IPS DF 6.9 (cell line): ENCODE results near the gene CAP1.

ENCODE experiments used
- DNase-seq: peaks from one replicate; pipeline ENCODE4 v3.0.0-alpha.2; 2013; ENCODE audit warnings: low read depth, low spot score
- H3K27ac ChIP-seq: one replicate; pipeline ENCODE4 v1.5.1; 2013; ENCODE audit warnings: low read length, control low read depth
- H3K27me3 ChIP-seq: 2 replicates; pipeline ENCODE4 v1.6.1; 2013; ENCODE audit warnings: mild to moderate bottlenecking, low read length; ENCODE audit not compliant: control insufficient read depth, insufficient read depth
- H3K36me3 ChIP-seq: 2 replicates; pipeline ENCODE4 v1.6.1; 2013; ENCODE audit warnings: low read length; ENCODE audit not compliant: control insufficient read depth, insufficient read depth
- H3K4me1 ChIP-seq: 2 replicates; pipeline ENCODE4 v1.6.1; 2013; ENCODE audit warnings: low read length; ENCODE audit not compliant: control insufficient read depth, insufficient read depth
- H3K4me3 ChIP-seq: 2 replicates; pipeline ENCODE4 v1.5.1; 2013; ENCODE audit warnings: mild to moderate bottlenecking, low read length
- H3K9me3 ChIP-seq: 2 replicates; pipeline ENCODE4 v1.6.1; 2013; ENCODE audit warnings: low read length, inconsistent platforms; ENCODE audit not compliant: control insufficient read depth, insufficient read depth
- WGBS: extraction: QIAGEN DNeasy Blood & Tissue Kit; methylation state at CpG from one replicate; pipeline ENCODE4 v1.1.7; 2013; ENCODE audit warnings: mixed read lengths, missing lambda C conversion rate; ENCODE audit not compliant: insufficient read length, insufficient coverage; 5-methylcytosine and 5-hydroxymethylcytosine counted together

CAP1 gene

DNA sequence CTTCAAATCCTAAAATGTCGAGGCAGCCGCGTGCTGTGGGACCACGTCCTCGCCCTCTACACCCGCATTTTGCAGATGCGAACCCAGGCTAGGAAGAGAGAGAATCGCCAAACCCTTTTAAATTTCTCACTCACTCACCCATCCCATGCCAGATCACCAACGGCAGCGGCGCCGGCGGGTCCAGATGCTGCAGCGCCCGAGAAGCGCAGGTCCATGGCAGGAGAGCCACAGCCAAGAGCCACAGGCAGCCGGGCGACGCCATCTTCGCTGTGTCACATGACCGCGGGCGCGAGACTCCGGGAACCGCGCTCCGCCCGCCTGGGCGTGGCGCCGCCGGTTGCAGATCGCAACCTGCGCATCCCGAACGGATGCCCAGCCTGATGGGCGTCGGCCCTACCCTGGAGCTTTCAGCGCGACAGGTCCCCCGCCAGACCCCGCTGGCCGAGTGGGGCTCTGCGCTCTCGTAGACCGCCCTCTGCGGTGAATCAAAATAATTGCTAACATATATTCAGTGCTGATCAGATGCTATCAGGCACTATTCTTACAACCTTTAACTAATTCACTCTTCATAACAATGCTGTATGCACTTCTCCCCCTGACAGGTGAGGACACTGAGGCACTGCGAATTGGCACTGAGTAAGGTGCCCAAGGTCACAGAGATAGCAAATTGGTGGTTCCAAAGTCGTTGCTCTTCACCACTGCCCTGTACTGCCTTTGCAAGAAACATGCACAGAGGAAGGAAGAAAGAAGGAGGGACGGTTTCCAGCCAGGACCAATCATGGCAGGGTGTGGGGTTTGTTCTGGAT is 56.7 kb downstream of the CAP1 start, which contains the start of gene PPT1:
PPT1 (minus strand) TSS at position 276 of the 806 bp plus-strand sequence; CDS start at position 262, 14 bp downstream.
- WGBS: no CpG with 5 or more reads among the region's 51 CpGs
- no peaks in the 10 kb centered on the region for H3K36me3 ChIP-seq
- no peaks in the 10 kb centered on the region for H3K9me3 ChIP-seq
- peak within 1 kb of the TSS; percentile 97 for H3K4me3 ChIP-seq
- peaks cover 3% of the 10 kb centered on the region; the same call in 1 of the 2 replicates for H3K4me1 ChIP-seq
- H3K27ac ChIP-seq: no peak within 1 kb of the TSS
- peak; percentile 63 for DNase-seq
- no peaks in the 10 kb centered on the region for H3K27me3 ChIP-seq

DNA sequence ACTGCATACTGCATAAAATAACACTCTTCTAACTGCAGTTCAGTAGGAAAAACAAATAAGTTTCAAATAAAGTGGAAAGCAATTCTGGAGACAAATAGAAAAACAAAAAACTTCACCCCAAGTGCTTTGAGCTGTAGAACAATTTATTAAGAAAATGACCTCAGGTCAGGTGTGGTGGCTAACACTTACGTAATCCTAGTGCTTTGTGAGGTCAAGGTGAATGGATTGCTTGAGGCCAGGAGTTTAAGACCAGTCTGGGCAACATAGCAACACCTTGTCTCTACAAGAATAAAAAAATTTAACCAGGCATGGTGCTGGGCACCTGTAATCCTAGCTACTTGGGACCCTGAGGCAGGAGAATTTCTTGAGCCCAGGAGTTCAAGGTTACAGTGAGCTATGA is 61.5 kb downstream of the CAP1 start:
- WGBS: no CpG with 5 or more reads among the region's 1 CpG
- no peaks in the 10 kb centered on the region for H3K36me3 ChIP-seq
- no peaks in the 10 kb centered on the region for H3K9me3 ChIP-seq
- peaks cover 3% of the 10 kb centered on the region; the same call in 1 of the 2 replicates for H3K4me1 ChIP-seq
- H3K27me3 ChIP-seq: no peaks in the 10 kb centered on the region
- no peak for DNase-seq
- no peak overlapping the region for H3K27ac ChIP-seq
- no peak overlapping the region for H3K4me3 ChIP-seq

DNA sequence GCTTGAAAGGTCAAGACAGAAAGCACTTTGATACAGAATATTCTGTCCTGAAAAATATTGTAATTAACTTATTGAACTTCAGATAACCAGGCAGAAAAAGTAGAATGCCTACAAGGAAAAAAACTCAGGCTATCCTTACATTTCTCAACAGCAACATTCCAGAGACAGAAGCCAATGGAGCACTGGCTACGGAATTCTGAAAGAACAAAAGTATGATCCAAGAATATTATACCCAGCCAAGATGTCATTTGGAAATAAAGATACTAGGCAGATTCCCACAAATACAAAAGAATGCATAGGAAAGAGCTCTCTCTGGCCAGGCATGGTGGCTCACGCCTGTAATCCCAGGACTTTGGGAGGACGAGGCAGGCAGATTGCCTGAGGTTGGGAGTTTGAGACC is 62.4 kb downstream of the CAP1 start:
- WGBS: no CpG with 5 or more reads among the region's 3 CpGs
- Histone ChIP-seq H3K9me3 (no peaks in the 10 kb centered on the region), H3K27ac (no peak overlapping the region), H3K27me3 (no peaks in the 10 kb centered on the region), H3K4me3 (no peak overlapping the region), H3K4me1 (no peaks in the 10 kb centered on the region), H3K36me3 (no peaks in the 10 kb centered on the region)
- DNase-seq: no peak

DNA sequence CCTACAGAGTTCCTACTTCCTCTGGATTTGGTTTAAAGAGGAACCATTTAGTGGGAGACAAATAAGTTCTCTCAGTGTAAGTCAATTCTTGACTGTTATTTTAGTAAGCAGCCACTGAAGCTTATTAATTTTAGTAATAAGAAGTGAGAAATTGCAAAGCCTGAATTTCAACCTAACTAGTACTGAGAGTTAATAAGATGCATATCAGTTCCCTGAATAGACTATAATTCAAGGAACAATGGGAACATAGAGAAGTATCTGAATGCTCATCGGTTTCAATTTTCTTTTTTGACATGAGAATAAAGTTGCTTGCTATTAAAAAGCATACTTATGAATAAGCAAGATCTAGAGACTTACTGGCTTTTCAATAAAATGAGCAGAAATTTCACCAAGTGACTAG is 64.5 kb downstream of the CAP1 start:
- WGBS: no CpG with 5 or more reads among the region's 1 CpG
- H3K36me3 ChIP-seq: no peaks in the 10 kb centered on the region
- no peak for DNase-seq
- H3K27me3 ChIP-seq: no peaks in the 10 kb centered on the region
- H3K27ac ChIP-seq: no peak overlapping the region
- no peak overlapping the region for H3K4me3 ChIP-seq
- H3K9me3 ChIP-seq: no peaks in the 10 kb centered on the region
- H3K4me1 ChIP-seq: no peaks in the 10 kb centered on the region

DNA sequence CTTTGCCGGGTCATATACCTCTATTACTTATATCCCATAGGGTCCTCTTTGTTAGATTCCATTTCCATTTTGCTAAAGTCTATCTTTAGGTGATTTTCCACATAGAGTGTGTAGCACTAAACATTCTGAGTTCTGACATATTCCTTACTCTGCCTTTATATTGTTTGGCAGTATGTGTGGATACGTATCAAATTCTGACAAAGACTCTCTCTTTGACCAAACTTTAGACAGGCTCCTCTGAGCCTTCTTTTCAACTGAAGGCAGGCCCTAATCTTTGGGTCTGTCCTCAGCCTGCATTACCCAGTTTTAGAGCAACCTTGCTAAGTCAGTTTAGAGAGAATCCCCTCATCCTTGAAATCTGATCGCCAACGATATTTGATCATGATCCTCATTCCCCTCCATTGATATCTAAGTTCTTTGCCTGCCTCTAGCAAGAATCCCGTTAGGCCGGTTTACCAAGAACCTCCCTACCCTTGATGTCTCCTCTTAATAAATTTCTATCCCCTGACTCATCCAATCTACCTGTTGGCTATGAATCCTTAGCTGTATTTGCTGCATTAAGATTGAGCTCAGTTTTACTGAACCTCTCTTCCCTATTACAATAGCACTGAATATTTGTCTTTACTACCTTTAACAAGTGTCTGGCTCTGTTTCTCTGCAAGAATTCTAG is 66.9 kb downstream of the CAP1 start:
- no peaks in the 10 kb centered on the region for H3K9me3 ChIP-seq
- WGBS: no CpG with 5 or more reads among the region's 6 CpGs
- H3K27ac ChIP-seq: no peak overlapping the region
- no peaks in the 10 kb centered on the region for H3K4me1 ChIP-seq
- no peak for DNase-seq
- no peak overlapping the region for H3K4me3 ChIP-seq
- no peaks in the 10 kb centered on the region for H3K36me3 ChIP-seq
- no peaks in the 10 kb centered on the region for H3K27me3 ChIP-seq

DNA sequence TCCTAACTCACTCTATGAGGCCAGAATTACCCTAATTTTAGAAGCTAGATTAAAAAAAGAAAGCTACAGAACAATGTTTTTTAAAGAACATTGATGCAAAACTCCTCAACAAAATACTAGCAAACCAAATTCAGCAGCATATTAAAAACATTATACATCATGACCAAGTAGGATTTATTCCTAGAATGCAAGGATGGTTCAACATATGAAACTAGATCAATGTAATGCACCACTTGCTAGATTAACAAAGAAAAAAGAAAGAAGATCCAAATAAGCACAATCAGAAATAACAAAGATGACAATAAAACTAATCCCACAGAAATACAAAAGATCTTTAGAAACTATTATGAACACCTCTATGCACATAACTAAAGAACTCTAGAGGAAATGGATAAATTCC is 69.9 kb downstream of the CAP1 start:
- Histone ChIP-seq H3K4me1 (no peaks in the 10 kb centered on the region), H3K4me3 (no peak overlapping the region), H3K9me3 (no peaks in the 10 kb centered on the region), H3K27ac (no peak overlapping the region), H3K36me3 (no peaks in the 10 kb centered on the region), H3K27me3 (no peaks in the 10 kb centered on the region)
- DNase-seq: no peak

DNA sequence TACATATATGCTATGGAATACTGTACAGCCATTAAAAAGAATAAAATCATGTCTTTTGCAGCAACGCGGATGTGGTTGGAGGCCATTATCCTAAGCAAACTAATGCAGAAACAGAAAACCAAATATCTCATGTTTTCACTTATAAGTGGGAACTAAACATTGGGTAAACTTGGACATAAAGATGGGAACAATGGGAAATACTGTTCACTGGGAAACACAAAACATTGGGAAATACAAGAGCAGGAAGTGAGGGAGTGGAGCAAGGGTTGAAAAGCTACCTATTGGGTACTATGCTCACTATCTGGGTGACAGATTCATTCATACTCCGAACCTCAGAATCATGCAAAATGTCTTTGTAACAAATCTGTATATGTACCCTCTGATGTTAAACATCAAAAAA is 73.9 kb downstream of the CAP1 start:
- Histone ChIP-seq H3K4me3 (no peak overlapping the region), H3K27ac (no peak overlapping the region), H3K36me3 (no peaks in the 10 kb centered on the region), H3K27me3 (no peaks in the 10 kb centered on the region), H3K9me3 (no peaks in the 10 kb centered on the region), H3K4me1 (no peaks in the 10 kb centered on the region)
- no peak for DNase-seq
- WGBS: no CpG with 5 or more reads among the region's 3 CpGs

DNA sequence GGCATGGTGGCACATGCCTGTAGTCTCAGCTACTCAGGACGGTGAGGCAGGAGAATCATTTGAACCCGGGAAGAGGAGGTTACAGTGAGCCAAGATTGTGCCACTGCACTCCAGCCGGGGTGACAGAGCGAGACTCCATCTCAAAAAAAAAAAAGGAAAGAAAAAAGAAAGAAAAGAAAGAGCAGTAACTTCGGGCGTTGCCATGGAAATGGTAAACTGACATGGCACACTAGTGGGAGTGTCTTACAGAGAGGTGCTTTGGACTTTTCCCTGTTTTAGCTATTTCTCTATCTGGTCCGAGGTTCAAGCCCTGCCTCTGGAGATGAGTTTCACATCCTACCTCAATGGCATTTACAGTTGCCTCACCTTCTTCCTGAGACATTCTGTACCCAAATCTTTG is 79.6 kb downstream of the CAP1 start:
- H3K27me3 ChIP-seq: no peaks in the 10 kb centered on the region
- H3K9me3 ChIP-seq: no peaks in the 10 kb centered on the region; the same call in 1 of the 2 replicates
- no peak overlapping the region for H3K27ac ChIP-seq
- H3K4me3 ChIP-seq: no peak overlapping the region
- WGBS: no CpG with 5 or more reads among the region's 7 CpGs
- no peaks in the 10 kb centered on the region for H3K36me3 ChIP-seq
- H3K4me1 ChIP-seq: no peaks in the 10 kb centered on the region; the same call in 1 of the 2 replicates
- DNase-seq: no peak
